CD8-positive, alpha-beta memory T cell (primary cell): ENCODE measurements around the gene CDK6. TPM values are rescaled to one million over a fixed set of nuclear protein-coding genes. Genes with fewer than 3 reads are reported as not detected.
"Not testable (repeated sequence)": the region's sequence is repeated elsewhere in the genome, so short reads cannot be mapped to it uniquely, and the experiment has no call there.

Source experiments
- CTCF ChIA-PET: fragments of 350-600 bp; sonication (Branson Sonifier 250); formaldehyde crosslinking; loops from one replicate; lab custom pipeline; 2021; ENCODE audit warnings: antibody characterized with exemption; lab: Charles Lee
- POLR2A ChIA-PET: fragments of 350-600 bp; sonication (Branson Sonifier 250); formaldehyde crosslinking; loops from one replicate; lab custom pipeline; 2021; ENCODE audit warnings: antibody characterized with exemption; lab: Charles Lee
- DNase-seq, 5 donors: peaks; one replicate each; pipeline versions ENCODE4 v3.0.0 to v3.0.0-alpha.2; 2020 to 2022; ENCODE audit warnings: mixed read lengths in 1 of 5
- H3K27ac ChIP-seq: one replicate; pipeline ENCODE4 v1.7.0; 2013; ENCODE audit warnings: low read depth, mild to moderate bottlenecking, low read length, moderate library complexity
- H3K27me3 ChIP-seq: 2 replicates; pipeline ENCODE4 v1.7.0; 2013; ENCODE audit warnings: low read length, mild to moderate bottlenecking; ENCODE audit not compliant: insufficient read depth, poor library complexity, severe bottlenecking
- H3K36me3 ChIP-seq: 2 replicates; pipeline ENCODE4 v1.7.0; 2013; ENCODE audit warnings: mild to moderate bottlenecking, low read length, moderate library complexity; ENCODE audit not compliant: insufficient read depth
- H3K4me1 ChIP-seq: 2 replicates; pipeline ENCODE4 v1.7.0; 2013; ENCODE audit warnings: mild to moderate bottlenecking, low read length, moderate library complexity; ENCODE audit not compliant: insufficient read depth
- H3K4me3 ChIP-seq: 2 replicates; pipeline ENCODE4 v1.7.0; 2013; ENCODE audit warnings: mild to moderate bottlenecking, low read length
- H3K9me3 ChIP-seq: 2 replicates; pipeline ENCODE4 v1.7.0; 2013; ENCODE audit warnings: mild to moderate bottlenecking, low read length
- H3K27ac Mint-ChIP-seq, 8 donors: one replicate each; pipeline ENCODE4 v1.8.0; 2020 to 2021; ENCODE audit warnings: mixed read lengths in 8 of 8, mild to moderate bottlenecking in 6 of 8, inconsistent platforms in 3 of 8, moderate library complexity in 3 of 8
- H3K27me3 Mint-ChIP-seq, 2 donors: one replicate each; pipeline ENCODE4 v1.8.0; 2020 to 2021; ENCODE audit warnings: mixed read lengths in 2 of 2, mild to moderate bottlenecking in 1 of 2, moderate library complexity in 1 of 2
- H3K36me3 Mint-ChIP-seq, 3 donors: one replicate each; pipeline ENCODE4 v1.8.0; 2020 to 2021; ENCODE audit warnings: mixed read lengths in 3 of 3, inconsistent platforms in 1 of 3, mild to moderate bottlenecking in 1 of 3
- H3K4me1 Mint-ChIP-seq, 3 donors: one replicate each; pipeline ENCODE4 v1.8.0; 2020 to 2021; ENCODE audit warnings: mixed read lengths in 3 of 3, inconsistent platforms in 1 of 3, mild to moderate bottlenecking in 1 of 3
- H3K4me3 Mint-ChIP-seq, 7 donors: one replicate each; pipeline ENCODE4 v1.8.0; 2020 to 2021; ENCODE audit warnings: mixed read lengths in 7 of 7, mild to moderate bottlenecking in 6 of 7, moderate library complexity in 4 of 7, inconsistent platforms in 2 of 7
- H3K9me3 Mint-ChIP-seq, 5 donors: one replicate each; pipeline ENCODE4 v1.8.0; 2020 to 2022; ENCODE audit warnings: mixed read lengths in 5 of 5, mild to moderate bottlenecking in 3 of 5, moderate library complexity in 2 of 5, inconsistent platforms in 1 of 5
- polyA plus RNA-seq: library from polyadenylated mRNA; unstranded; fragments of 300-500 nt; fragmentation: Illumina TruSeq; gene quantifications from one replicate; pipeline ENCODE4 v1.2.3, GENCODE V29; 2021
- total RNA-seq, 2 experiments: library from RNA; stranded (reverse); gene quantifications; one replicate each; pipeline ENCODE4 v1.2.3, GENCODE V29; 2021

Gene CDK6
- total and polyA plus RNA-seq, 3 experiments from 2014 or later = 20.7 to 235 (median 231) TPM

DNA sequence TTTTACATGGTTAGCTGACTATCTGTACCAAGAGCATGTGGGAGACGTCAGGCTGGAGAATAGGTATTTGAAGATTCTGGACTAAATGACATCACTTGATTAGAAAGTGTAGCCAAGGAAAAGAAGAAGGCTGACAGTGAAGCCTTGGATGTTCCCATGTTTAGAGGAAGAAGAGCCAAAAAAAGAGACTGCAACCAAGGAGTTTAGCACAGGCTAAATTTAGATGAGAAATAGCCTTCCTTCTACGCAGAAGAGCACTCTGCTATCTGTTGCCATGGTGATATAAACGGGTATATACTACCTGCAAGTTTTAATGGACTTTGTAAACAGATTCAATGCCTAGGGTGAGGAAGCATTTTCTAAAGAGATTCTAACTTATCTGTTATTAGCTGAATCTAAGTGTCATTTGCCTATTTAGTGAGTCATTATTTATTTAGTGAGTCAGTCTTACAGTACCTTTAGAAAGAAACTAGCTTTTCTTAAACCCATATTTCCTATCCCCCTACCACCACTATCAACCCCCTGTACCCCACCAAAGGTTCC, 69.8 kb downstream of the CDK6 start:
- CTCF ChIA-PET = interaction anchor here (2.2 kb wide), 1 partner anchor 66 kb away, joined by 10 read pairs; no protein-coding TSS in a partner anchor
- H3K27ac ChIP-seq = no peak overlapping the region
- peaks cover 25 to 49% (median 47%) of the 10 kb centered on the region in 3 donors for H3K4me1 Mint-ChIP-seq
- POLR2A ChIA-PET = interaction anchor here (0.6 kb wide), 1 partner anchor 322 kb away, joined by 4 read pairs; no protein-coding TSS in a partner anchor
- peaks cover 0 to 27% (median 13%) of the 10 kb centered on the region in 3 donors for H3K36me3 Mint-ChIP-seq
- no peaks in the 10 kb centered on the region for H3K27me3 ChIP-seq
- H3K27me3 Mint-ChIP-seq = no peaks in the 10 kb centered on the region
- H3K4me1 ChIP-seq = no peaks in the 10 kb centered on the region
- H3K4me3 ChIP-seq = no peak overlapping the region
- no peaks in the 10 kb centered on the region for H3K9me3 Mint-ChIP-seq
- H3K9me3 ChIP-seq = no peaks in the 10 kb centered on the region
- DNase-seq = no peak
- H3K36me3 ChIP-seq = no peaks in the 10 kb centered on the region
- H3K4me3 Mint-ChIP-seq = no peak overlapping the region
- H3K27ac Mint-ChIP-seq = peak overlapping the region in 1 of 8 donors; percentile 23

GRCh38 chr7:92765725-92766124, 70.6 kb downstream of the CDK6 start:
- H3K4me1 ChIP-seq = no peaks in the 10 kb centered on the region

GRCh38 chr7:92763636-92764423, 72.5 kb downstream of the CDK6 start:
- H3K4me1 ChIP-seq = no peaks in the 10 kb centered on the region
- Mint-ChIP-seq H3K27me3 (no peaks in the 10 kb centered on the region), H3K4me1 (peaks cover 17 to 45% (median 43%) of the 10 kb centered on the region in 3 donors), H3K4me3 (no peak overlapping the region), H3K36me3 (peaks cover 1 to 33% (median 14%) of the 10 kb centered on the region in 3 donors), H3K27ac (no peak overlapping the region), H3K9me3 (no peaks in the 10 kb centered on the region)
- no peak overlapping the region for H3K4me3 ChIP-seq
- ChIA-PET POLR2A (no interaction called here), CTCF (no interaction called here)
- no peaks in the 10 kb centered on the region for H3K36me3 ChIP-seq
- H3K9me3 ChIP-seq = no peaks in the 10 kb centered on the region
- H3K27me3 ChIP-seq = no peaks in the 10 kb centered on the region
- no peak overlapping the region for H3K27ac ChIP-seq
- no peak for DNase-seq

More at GRCh38 chr7:92765725-92766124, 70.6 kb downstream of the CDK6 start:
- H3K9me3 ChIP-seq = no peaks in the 10 kb centered on the region
- H3K4me3 ChIP-seq = no peak overlapping the region
- peaks cover 24 to 54% (median 47%) of the 10 kb centered on the region in 3 donors for H3K4me1 Mint-ChIP-seq
- DNase-seq = no peak
- no peaks in the 10 kb centered on the region for H3K9me3 Mint-ChIP-seq
- peaks cover 0 to 25% (median 14%) of the 10 kb centered on the region in 3 donors for H3K36me3 Mint-ChIP-seq
- no peak overlapping the region for H3K27ac Mint-ChIP-seq
- ChIA-PET POLR2A (no interaction called here), CTCF (interaction anchor here (0.6 to 2.2 kb wide), 3 partner anchors 10 to 174 kb away, joined by 3 to 10 read pairs (median 3); no protein-coding TSS in a partner anchor)
- H3K4me3 Mint-ChIP-seq = no peak overlapping the region
- no peaks in the 10 kb centered on the region for H3K36me3 ChIP-seq
- no peak overlapping the region for H3K27ac ChIP-seq
- H3K27me3 ChIP-seq = no peaks in the 10 kb centered on the region
- no peaks in the 10 kb centered on the region for H3K27me3 Mint-ChIP-seq

DNA sequence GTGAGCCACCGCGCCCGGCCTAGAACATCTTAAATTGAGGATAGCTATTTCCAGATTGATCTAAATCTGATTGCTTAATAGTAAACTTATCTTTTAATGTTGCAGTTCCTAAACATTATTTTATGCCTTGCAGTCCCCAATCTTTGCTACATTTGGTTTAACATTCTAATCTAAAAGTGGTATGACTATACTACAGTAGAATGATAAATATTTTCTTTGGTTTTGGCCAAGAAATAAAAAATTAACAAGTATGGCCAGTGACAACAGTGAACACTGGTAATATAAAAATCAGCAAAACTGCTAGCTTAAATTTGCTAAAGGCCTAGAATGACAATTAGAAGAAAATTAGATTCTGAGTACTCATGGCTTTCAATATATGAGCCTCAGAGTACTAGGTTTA, 73.5 kb downstream of the CDK6 start:
- DNase-seq = no peak
- POLR2A ChIA-PET = no interaction called here
- no peak overlapping the region for H3K27ac Mint-ChIP-seq
- H3K4me1 ChIP-seq = no peaks in the 10 kb centered on the region
- no peak overlapping the region for H3K4me3 Mint-ChIP-seq
- no peaks in the 10 kb centered on the region for H3K36me3 ChIP-seq
- H3K27me3 Mint-ChIP-seq = no peaks in the 10 kb centered on the region
- CTCF ChIA-PET = no interaction called here
- peaks cover 10 to 34% (median 19%) of the 10 kb centered on the region in 3 donors for H3K36me3 Mint-ChIP-seq
- H3K4me1 Mint-ChIP-seq = peaks cover 11 to 41% (median 35%) of the 10 kb centered on the region in 3 donors
- no peak overlapping the region for H3K4me3 ChIP-seq
- no peaks in the 10 kb centered on the region for H3K9me3 Mint-ChIP-seq
- H3K9me3 ChIP-seq = no peaks in the 10 kb centered on the region
- no peaks in the 10 kb centered on the region for H3K27me3 ChIP-seq
- H3K27ac ChIP-seq = no peak overlapping the region

DNA sequence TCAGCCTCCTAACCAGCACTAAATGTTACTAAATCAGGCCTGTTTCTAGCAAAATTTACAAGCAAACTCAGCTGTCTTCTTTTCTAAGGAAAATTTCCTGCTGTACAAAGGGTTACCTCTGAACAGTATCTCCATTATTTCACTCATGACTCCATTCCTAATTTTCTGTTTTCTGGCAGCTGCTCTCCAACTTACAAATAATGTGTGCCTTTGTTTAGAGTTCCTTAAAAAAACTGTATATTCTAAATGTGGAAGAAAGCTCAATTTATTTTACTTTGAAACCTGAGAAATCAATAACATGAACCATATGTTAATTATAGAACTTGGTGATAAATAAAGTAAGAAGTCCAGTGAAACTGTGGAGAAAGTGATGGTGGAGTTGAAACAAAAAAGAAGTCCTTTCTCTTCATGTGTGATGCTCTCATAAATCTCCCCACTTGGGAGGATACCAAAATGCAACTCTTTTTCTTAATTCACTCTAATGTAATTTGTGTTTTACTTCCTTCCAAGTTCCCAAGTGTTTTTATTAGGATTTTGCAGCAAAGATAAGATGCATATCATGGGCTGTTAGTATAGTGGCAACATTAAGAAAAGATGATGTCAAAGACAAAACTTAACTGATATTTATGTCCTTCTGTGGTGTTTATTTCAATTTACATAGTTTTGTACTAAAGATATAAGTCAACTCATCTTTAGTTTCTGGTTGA, 74.8 kb downstream of the CDK6 start:
- ChIA-PET CTCF (interaction anchor here (1.5 kb wide), 1 partner anchor 87 kb away, joined by 3 read pairs; no protein-coding TSS in a partner anchor), POLR2A (interaction anchor here (0.7 kb wide), 1 partner anchor 24 kb away, joined by 4 read pairs; no protein-coding TSS in a partner anchor)
- Histone ChIP-seq H3K27me3 (no peaks in the 10 kb centered on the region), H3K9me3 (no peaks in the 10 kb centered on the region), H3K27ac (no peak overlapping the region), H3K36me3 (no peaks in the 10 kb centered on the region), H3K4me1 (no peaks in the 10 kb centered on the region), H3K4me3 (no peak overlapping the region)
- no peaks in the 10 kb centered on the region for H3K9me3 Mint-ChIP-seq
- H3K27ac Mint-ChIP-seq = peak overlapping the region in 2 of 8 donors; percentile 16 to 27
- no peak overlapping the region for H3K4me3 Mint-ChIP-seq
- DNase-seq = no peak
- H3K4me1 Mint-ChIP-seq = peaks cover 7 to 30% (median 24%) of the 10 kb centered on the region in 3 donors
- no peaks in the 10 kb centered on the region for H3K27me3 Mint-ChIP-seq
- peaks cover 11 to 35% (median 21%) of the 10 kb centered on the region in 3 donors for H3K36me3 Mint-ChIP-seq

GRCh38 chr7:92758796-92759431, 77.5 kb downstream of the CDK6 start:
- Histone ChIP-seq H3K4me3 (no peak overlapping the region), H3K27me3 (no peaks in the 10 kb centered on the region), H3K4me1 (no peaks in the 10 kb centered on the region), H3K9me3 (no peaks in the 10 kb centered on the region), H3K27ac (no peak overlapping the region), H3K36me3 (no peaks in the 10 kb centered on the region)
- Mint-ChIP-seq H3K27me3 (no peaks in the 10 kb centered on the region), H3K27ac (no peak overlapping the region), H3K9me3 (no peaks in the 10 kb centered on the region), H3K36me3 (peaks cover 11 to 36% (median 19%) of the 10 kb centered on the region in 3 donors), H3K4me3 (no peak overlapping the region), H3K4me1 (peaks cover 6 to 46% (median 33%) of the 10 kb centered on the region in 3 donors)
- CTCF ChIA-PET = no interaction called here
- POLR2A ChIA-PET = no interaction called here
- no peak for DNase-seq

DNA sequence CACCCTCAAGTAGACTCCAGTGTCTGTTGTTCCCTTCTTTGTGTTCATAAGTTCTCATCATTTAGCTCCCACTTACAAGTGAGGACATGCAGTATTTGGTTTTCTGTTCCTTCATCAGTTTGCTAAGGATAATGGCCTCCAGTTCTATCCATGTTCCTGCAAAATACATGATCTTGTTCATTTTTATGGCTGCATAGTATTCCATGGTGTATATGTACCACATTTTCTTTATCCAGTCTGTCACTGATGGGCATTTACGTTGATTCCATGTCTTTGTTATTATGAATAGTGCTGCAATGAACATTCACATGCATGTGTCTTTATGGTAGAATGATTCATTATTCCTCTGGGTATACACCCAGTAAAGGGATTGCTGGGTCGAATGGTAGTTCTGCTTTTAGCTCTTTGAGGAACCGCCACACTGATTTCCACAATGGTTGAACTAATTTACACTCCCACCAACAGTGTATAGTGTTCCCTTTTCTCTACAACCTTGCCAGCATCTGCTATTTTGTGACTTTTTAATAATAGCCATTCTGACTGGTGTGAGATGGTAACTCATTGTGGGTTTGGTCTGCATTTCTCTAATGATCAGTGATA, 79.0 kb downstream of the CDK6 start:
- H3K4me3 ChIP-seq, H3K36me3 ChIP-seq, H3K27me3 Mint-ChIP-seq, H3K9me3 Mint-ChIP-seq, H3K9me3 ChIP-seq, H3K4me1 ChIP-seq, H3K27ac ChIP-seq, DNase-seq, H3K4me3 Mint-ChIP-seq, H3K27me3 ChIP-seq, POLR2A ChIA-PET: not testable (repeated sequence)
- CTCF ChIA-PET = interaction anchor here (0.8 kb wide), 1 partner anchor 37 kb away, joined by 3 read pairs; no protein-coding TSS in a partner anchor
- Mint-ChIP-seq H3K4me1 (peaks cover 6 to 53% (median 37%) of the 10 kb centered on the region in 3 donors), H3K36me3 (peaks cover 11 to 36% (median 19%) of the 10 kb centered on the region in 3 donors), H3K27ac (peak overlapping the region in 1 of 8 donors; percentile 30)
